Neural progenitor cell (in vitro differentiated cells): Measurements from ENCODE around the gene CA7.

Experiments used
- EZH2 ChIP-seq: fragments of 200-600 bp; sonication (generic); IDR thresholded peaks from 2 replicates; pipeline ENCODE4 v1.6.1; 2017; ENCODE audit warnings: antibody characterized with exemption, mild to moderate bottlenecking, moderate library complexity
- TF ChIP-seq, protein P1 (sequence below): fragments of 200-600 bp; sonication (generic); IDR thresholded peaks from 2 replicates; pipeline ENCODE4 v1.5.1; 2017; ENCODE audit warnings: antibody characterized with exemption, mild to moderate bottlenecking

DNA sequence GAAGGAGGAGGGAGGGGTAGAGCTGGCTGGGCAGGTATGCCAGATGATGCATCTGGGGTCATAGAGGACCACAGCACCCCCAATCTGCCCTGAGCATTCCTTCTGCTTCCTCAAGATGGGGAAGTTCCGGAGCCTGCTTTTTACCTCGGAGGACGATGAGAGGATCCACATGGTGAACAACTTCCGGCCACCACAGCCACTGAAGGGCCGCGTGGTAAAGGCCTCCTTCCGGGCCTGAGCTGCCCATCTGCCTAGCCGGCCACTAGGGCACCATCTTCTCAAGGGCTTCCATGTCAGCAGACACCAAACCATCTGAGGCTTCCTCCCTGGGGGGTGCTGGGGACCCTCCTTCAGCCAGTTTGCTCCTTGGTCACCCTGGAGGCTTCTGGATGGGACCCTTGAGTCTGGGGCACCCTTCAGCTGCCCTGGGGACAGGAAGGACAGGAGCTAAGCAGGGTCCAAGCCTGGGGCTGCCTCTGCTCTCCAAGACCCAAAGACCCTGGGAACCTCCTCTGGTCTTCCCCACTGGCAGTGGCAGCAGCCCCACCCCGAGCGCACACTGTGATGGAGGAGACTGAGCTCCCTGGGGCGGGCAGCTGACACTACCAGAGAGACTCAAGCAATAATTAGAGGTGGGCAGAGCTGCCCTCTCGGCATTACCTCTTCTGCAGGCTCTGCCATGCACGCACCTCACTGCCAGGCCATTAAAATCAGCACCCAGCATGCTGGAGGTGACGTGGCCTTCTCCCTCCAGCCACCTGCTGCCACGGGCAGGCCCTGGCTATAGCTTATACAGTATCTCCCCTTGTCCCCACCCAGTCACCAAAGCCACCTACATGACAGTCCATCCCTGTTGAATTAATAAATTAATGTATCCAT is 9.3 kb downstream of the CA7 start:
- TF ChIP-seq, protein P1, sequence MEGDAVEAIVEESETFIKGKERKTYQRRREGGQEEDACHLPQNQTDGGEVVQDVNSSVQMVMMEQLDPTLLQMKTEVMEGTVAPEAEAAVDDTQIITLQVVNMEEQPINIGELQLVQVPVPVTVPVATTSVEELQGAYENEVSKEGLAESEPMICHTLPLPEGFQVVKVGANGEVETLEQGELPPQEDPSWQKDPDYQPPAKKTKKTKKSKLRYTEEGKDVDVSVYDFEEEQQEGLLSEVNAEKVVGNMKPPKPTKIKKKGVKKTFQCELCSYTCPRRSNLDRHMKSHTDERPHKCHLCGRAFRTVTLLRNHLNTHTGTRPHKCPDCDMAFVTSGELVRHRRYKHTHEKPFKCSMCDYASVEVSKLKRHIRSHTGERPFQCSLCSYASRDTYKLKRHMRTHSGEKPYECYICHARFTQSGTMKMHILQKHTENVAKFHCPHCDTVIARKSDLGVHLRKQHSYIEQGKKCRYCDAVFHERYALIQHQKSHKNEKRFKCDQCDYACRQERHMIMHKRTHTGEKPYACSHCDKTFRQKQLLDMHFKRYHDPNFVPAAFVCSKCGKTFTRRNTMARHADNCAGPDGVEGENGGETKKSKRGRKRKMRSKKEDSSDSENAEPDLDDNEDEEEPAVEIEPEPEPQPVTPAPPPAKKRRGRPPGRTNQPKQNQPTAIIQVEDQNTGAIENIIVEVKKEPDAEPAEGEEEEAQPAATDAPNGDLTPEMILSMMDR, result no peak
- TF ChIP-seq EZH2, result no peak
